K562 (cell line): Measurements from ENCODE around the gene SAMD9L.

Source experiments
- ASH1L ChIP-seq: fragments of 450-650 bp; IDR thresholded peaks from 2 replicates; pipeline ENCODE4 v1.6.1; 2018; ENCODE audit warnings: borderline replicate concordance, mild to moderate bottlenecking, low read depth; ENCODE audit not compliant: partially characterized antibody
- BCLAF1 ChIP-seq, 2 experiments: fragments of 450-650 bp in 1 of 2; IDR thresholded peaks; 2 replicates each; pipeline ENCODE4 v1.6.1; 2011 to 2017; ENCODE audit warnings: low read depth in 2 of 2, antibody characterized with exemption in 1 of 2, borderline replicate concordance in 1 of 2, low read length in 1 of 2, mild to moderate bottlenecking in 1 of 2, mixed read lengths in 1 of 2; ENCODE audit not compliant: control insufficient read depth in 1 of 2
- BHLHE40 ChIP-seq: IDR thresholded peaks from 2 replicates; pipeline ENCODE4 v1.6.1; 2011; ENCODE audit warnings: low read length, improper control_type of control experiment
- CTCF ChIP-seq, 3 experiments: IDR thresholded peaks in 2 of 3; conservative IDR thresholded peaks in 1 of 3; 2 replicates each; pipeline ENCODE4 v1.5.1; 2011 to 2012; ENCODE audit warnings: low read length in 3 of 3, mild to moderate bottlenecking in 3 of 3, control low read depth in 2 of 3, improper control_type of control experiment in 1 of 3, inconsistent platforms in 1 of 3, low read depth in 1 of 3, mixed read lengths in 1 of 3, moderate library complexity in 1 of 3; ENCODE audit not compliant: insufficient read depth in 2 of 3
- ESRRA ChIP-seq: fragments of 450-650 bp; IDR thresholded peaks from 2 replicates; pipeline ENCODE4 v1.6.1; 2014; ENCODE audit warnings: low read depth, mild to moderate bottlenecking, moderate library complexity, borderline replicate concordance
- KLF6 ChIP-seq: fragments of 250-450 bp; sonication (Bioruptor Pico); IDR thresholded peaks from 2 replicates; pipeline ENCODE4 v1.4.0; 2020; ENCODE audit warnings: mild to moderate bottlenecking, moderate library complexity, borderline replicate concordance
- PCBP1 ChIP-seq: fragments of 200-400 bp; formaldehyde crosslinking; IDR thresholded peaks from 2 replicates; pipeline ENCODE4 v1.6.1; 2018; ENCODE audit warnings: mild to moderate bottlenecking, low read depth, low read length; ENCODE audit not compliant: poor library complexity, severe bottlenecking
- POLR2A ChIP-seq: fragments of 450-650 bp; conservative IDR thresholded peaks from 2 replicates; pipeline ENCODE4 v1.6.1; 2016
- PRPF4 ChIP-seq: fragments of 200-400 bp; formaldehyde crosslinking; IDR thresholded peaks from one replicate; pipeline ENCODE4 v1.6.1; 2017; ENCODE audit warnings: low read length, low read depth, mild to moderate bottlenecking; ENCODE audit not compliant: insufficient read depth, poor library complexity, severe bottlenecking
- RFX1 ChIP-seq: fragments of 450-650 bp; IDR thresholded peaks from 2 replicates; pipeline ENCODE4 v1.6.1; 2016; ENCODE audit warnings: mild to moderate bottlenecking, moderate library complexity
- SIN3A ChIP-seq, 2 experiments: fragments of 150-350 bp in 1 of 2; IDR thresholded peaks; 2 replicates each; pipeline ENCODE4 v1.6.1; 2011 to 2016; ENCODE audit warnings: borderline replicate concordance in 2 of 2, low read depth in 2 of 2, low read length in 2 of 2, mild to moderate bottlenecking in 2 of 2, moderate library complexity in 2 of 2; ENCODE audit not compliant: control insufficient read depth in 1 of 2
- SPI1 ChIP-seq: IDR thresholded peaks from 2 replicates; pipeline ENCODE4 v1.6.1; 2011; ENCODE audit warnings: low read depth, low read length, control low read depth, borderline replicate concordance
- ZBTB43 ChIP-seq: sonication (generic); formaldehyde crosslinking; IDR thresholded peaks from 2 replicates; pipeline ENCODE4 v1.8.0; 2023; ENCODE audit warnings: mild to moderate bottlenecking, missing genetic modification reagents

- no peak for TF ChIP-seq CTCF (IDR thresholded peaks at IDR 0.05 in 2 of 3, conservative IDR thresholded peaks at IDR 0.05 in 1 of 3; ENCODE audit: insufficient read depth in 2 of 3, low read depth in 1 of 3, low read length in 3 of 3)
- no peak for TF ChIP-seq ZBTB43 (CRISPR knock-in tag)
- no peak for TF ChIP-seq ESRRA
- no peak for TF ChIP-seq SPI1
- TF ChIP-seq ASH1L, result no peak
- no peak for TF ChIP-seq PCBP1
- TF ChIP-seq BCLAF1 (IDR thresholded peaks at IDR 0.05; ENCODE audit: borderline replicate concordance in 1 of 2, control insufficient read depth in 1 of 2, low read depth in 2 of 2, low read length in 1 of 2), result no peak
- TF ChIP-seq BHLHE40, result no peak
- no peak for TF ChIP-seq SIN3A (IDR thresholded peaks at IDR 0.05; ENCODE audit: borderline replicate concordance in 2 of 2, control insufficient read depth in 1 of 2, low read depth in 2 of 2, low read length in 2 of 2)
- no peak for TF ChIP-seq RFX1
- no peak for TF ChIP-seq POLR2A
- no peak for TF ChIP-seq KLF6 (CRISPR knock-in tag)
- no peak for TF ChIP-seq PRPF4
Measured at GRCh38 chr7:93179173-93179572, 31.0 kb upstream of the SAMD9L start.
